Posterior cingulate gyrus (tissue), 11 donors: ENCODE measurements around the gene SNTB2.
A peak's percentile ranks its signal among the peaks of the same experiment; 100 is the strongest.

Source experiments
- DNase-seq, 10 donors: peaks; one replicate each; pipeline versions ENCODE4 v3.0.0 to v3.0.0-alpha.2; 2020 to 2021; ENCODE audit warnings: mixed read lengths in 3 of 10
- intact Hi-C: fragments of 100-400 bp; cut with DNase I; formaldehyde crosslinking; loops from one replicate; pipeline ENCODE4 v1.15.1; 2023

The SNTB2 gene

DNA sequence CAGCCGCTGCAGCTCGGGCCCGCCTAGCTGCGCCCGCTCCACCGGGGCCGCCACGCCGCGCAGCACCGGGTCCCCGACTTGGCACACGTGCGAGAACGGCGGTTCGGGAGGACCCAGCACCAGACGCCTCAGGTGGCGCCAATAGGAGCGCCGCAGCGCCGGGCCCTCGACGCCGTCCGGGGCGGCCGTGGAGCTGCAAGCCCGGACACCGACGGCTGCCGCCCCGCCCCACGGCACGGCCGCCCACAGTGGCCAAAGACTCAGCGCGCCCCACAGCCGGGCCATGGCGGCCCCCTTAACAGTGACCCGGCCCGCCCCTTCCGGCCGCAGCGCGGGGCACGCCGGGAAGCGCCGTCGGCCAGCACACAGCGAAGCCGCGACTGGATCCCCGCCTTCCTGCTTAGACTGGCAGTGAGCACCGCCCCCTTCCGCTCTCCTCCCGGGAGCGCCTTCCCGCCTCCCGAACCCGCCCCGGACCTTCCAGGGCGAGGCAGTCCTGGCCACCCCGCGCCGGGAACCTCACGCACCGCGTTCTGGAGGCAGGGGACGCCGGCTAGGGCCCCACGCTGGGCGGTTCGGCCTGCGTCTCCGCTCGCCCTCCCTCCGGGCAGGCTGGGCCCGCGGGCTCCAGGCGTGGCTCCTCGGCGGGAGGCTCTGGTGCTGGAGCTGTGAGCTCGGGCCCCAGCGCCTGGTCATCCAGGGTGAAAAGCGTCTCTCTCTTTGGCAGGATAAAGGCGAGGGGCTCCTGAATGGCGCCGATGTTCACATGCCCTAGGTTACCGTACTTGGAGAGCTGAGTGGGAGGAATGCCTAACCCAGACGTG is 143.5 kb downstream of the SNTB2 start, which contains the start of gene PDF:
Gene PDF, minus strand, starts transcription at position 303 of the 824 bp plus-strand sequence. Its CDS starts 18 bp downstream, at position 285.
- intact Hi-C loops, result loop anchor here (1.0 kb wide), 1 partner anchor 9 kb away; the partner anchor contains the start of genes COG8 and NIP7

DNA sequence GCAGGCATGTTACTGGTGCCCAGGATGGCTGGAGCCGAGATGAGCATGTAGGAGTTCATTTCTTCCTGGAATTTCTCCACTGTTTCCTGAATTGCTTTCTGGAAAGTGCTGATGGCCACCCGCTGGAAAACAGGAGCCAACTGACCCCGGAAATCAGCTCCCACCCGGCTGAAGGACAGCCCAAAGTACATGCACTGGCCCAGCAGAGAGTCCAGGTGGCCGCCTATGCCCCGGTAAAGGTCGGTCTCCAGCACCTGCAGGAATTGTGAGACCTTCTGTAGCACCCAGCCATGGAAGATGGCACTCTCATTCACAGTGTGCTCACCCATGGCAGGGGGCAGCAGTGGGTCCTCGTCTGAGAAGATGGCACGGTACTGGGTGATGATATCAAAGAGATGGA is 147.7 kb downstream of the SNTB2 start:
- intact Hi-C loops, result no loop called here
- peak in 1 of 10 donors; percentile 22 for DNase-seq

More for the DNA sequence above, 143.5 kb downstream of the SNTB2 start, which contains the start of gene PDF:
- DNase-seq, result peak; percentile 86 to 99 (median 94)

DNA sequence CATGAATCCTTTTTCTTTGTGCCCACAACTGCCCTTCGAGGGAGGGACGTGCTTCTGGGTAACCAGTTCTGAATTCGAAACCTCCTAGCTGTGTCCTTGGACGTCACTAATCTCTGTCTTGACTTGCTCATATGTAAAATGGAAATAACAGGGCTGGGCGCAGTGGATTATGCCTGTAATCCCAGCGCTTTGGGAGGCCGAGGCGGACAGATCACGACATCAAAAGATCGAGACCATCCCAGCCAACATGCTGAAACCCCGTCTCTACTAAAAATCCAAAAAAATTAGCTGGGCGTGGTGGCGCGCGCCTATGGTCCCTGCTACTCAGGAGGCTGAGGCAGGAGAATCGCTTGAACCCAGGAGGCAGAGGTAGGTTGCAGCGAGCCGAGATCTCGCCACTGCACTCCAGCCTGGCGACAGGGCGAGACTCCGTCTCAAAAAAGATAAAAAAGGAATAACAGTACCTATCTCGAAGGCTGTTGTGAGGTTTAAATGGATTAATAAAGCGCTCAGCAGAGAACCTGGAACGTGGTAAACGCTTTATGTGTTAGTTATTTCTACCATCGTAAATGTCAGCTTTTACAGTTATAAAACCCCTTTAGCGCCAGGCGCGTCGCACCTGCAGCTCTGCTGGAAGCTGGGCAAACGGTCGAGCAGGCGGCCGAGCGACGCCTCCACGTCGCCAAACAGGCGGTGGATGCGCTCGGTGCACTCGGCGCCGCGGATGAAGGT is 151.8 kb downstream of the SNTB2 start:
- intact Hi-C loops, result loop anchor here (1.0 kb wide), 3 partner anchors 8 to 47 kb away; partner anchors contain the start of genes PDF and VPS4A
- peak in 6 of 10 donors; percentile 44 to 92 (median 75) for DNase-seq

DNA sequence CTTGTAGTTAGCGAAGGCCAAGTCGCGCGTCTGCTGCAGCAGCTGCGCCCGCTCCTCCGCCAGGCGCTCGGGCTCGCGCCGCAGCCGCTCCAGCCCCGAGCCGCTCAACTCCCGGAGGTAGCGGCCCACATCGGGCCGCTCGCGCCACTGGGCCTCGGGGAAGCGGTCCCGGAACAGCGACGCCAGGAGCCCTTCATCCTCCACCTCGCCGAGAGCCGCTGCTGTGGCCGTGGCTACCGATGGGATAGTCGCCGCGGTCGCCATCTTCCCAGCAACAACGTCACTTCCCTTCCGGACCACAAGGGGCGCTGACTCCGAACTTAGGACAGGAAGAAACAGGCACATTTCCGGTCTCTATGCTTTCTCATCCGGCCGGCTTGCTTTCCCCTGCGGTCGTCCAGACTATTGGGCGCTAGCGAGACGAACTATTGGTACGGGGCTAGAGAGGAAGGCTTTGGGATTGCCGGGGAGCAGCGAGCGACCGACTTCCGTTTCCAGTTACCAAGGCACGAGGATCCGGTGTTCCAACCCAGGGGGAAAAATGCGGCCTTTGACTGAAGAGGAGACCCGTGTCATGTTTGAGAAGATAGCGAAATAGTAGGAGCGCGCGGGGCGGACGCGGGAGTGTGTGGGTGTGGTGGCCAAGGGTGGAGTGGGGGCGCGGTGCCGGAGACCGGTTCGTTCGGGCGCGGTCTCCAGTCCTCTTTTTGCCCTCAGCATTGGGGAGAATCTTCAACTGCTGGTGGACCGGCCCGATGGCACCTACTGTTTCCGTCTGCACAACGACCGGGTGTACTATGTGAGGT is 152.5 kb downstream of the SNTB2 start, which contains the start of the genes COG8 and NIP7:
Gene COG8, minus strand, starts transcription at position 276 of the 806 bp plus-strand sequence. Its CDS starts 12 bp downstream, at position 264.
Gene NIP7, plus strand, starts transcription at position 484 of the 806 bp plus-strand sequence. Its CDS starts 58 bp downstream, at position 542.
- peak; percentile 92 to 99 (median 96) for DNase-seq
- intact Hi-C loops, result loop anchor here (1.0 kb wide), 3 partner anchors 9 to 46 kb away; partner anchors contain the start of genes PDF and VPS4A

DNA sequence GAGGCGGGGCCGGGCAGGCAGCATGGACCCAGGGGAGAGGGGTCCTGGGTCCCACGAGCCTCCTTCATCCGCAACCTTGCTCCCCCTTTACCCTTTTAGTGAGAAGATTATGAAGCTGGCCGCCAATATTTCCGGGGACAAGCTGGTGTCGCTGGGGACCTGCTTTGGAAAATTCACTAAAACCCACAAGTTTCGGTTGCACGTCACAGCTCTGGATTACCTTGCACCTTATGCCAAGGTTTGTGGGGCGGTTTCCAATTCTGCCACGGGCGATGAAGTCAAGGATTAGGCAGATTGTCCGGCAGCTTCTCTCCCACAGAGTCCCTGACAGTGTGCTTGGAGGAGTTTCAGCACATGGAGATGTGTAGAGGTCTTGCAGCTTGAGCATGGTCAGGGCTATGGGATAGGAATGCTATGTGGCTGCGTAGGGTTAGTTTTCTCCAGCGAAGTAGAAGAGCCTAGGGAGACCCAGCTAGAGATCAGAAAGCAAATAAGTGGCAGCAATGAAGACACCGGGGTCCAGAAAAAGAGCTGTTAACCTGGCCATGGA is 153.2 kb downstream of the SNTB2 start:
- intact Hi-C loops, result no loop called here
- no peak for DNase-seq

DNA sequence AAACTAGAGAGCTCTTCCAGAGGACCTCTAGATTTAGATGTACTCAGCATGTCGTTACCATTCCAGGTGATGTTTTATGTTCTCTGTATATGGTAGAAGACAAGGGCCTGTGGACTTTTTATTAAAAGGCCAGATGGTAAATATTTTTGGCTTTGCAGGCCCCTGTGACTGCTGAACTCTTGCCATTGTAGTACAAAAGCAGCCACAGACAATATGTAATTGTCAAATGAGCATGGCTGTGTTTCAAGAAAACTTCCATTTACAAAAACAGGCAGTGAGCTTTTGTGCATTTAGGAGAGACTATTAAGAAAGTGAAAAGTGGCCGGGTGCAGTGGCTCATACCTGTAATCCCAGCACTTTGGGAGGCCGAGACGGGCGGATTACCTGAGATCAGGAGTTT is 157.2 kb downstream of the SNTB2 start:
- DNase-seq, result no peak
- intact Hi-C loops, result no loop called here

DNA sequence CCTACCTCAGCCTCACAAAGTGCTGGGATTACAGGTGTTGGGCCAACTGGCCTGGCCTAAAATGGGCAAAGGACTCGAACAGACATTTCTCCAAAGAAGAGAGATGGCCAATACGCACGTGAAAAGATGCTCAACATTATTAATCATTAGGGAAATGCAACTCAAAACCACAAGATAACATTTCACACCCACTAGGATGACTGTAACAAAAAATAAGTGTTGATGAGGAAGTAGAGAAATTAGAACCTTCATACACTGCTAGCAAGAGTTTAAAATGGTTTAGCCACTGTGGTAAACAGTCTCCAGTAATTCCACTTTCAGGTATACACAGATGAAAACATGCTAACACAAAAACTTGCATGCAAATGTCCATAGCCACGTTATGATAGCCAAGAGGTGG is 159.0 kb downstream of the SNTB2 start:
- DNase-seq, result no peak
- intact Hi-C loops, result no loop called here

DNA sequence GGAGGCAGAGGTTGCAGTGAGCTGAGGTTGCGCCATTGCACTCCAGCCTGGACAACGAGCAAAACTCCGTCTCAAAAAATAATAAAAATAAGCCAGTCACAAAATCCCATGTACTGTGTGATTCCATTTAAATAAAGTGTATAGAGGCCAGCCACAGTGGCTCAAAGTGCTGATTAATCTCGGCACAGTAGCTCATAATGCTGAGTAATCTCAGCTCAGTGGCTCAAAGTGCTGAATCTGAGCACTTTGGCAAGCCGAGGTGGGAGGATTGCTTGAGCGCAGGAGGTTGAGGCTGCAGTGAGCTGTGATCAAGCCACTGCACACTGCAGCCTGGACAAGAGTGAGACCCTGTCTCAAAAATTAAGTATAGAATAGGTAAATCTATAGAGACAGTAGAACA is 159.7 kb downstream of the SNTB2 start:
- DNase-seq, result no peak
- intact Hi-C loops, result no loop called here

DNA sequence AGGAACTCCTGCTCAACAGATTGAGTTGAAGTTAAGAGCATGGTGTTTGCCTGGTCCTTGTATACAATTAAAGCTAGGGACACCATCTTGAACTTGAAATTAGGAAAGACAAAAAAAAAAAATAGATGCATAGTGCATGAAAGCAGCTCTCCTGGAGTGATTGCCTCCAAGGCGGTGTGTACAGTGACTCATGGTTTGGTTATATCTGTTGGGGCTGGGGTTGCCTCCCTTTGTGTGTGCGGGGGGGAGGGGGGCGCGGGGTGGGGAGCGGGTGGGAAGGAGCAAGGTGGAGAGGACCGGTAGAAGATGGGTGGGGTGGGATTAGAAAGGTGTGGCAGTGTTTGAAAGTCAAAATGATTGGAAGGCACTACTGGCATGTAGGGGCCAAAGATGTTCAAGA is 161.3 kb downstream of the SNTB2 start:
- no peak for DNase-seq
- intact Hi-C loops, result no loop called here

DNA sequence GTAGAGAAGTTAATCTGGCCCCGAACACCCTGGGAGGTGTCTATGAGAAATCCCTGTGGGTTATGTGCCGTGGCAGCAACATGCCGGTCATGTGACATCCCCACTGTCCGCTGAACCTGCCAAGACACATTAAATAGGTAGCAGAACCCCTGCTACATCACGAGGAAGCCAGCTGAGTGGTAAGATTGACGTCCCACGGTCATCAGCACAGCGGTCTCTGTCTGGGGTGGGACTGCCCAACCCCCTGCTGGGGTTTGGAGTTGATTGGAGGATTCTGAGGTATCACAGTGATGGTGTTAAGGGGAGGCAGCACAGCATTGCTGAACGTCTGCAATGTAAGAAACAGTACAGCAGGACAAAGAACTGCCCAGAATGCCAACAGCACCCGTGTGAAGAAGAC is 162.6 kb downstream of the SNTB2 start:
- DNase-seq, result no peak
- intact Hi-C loops, result no loop called here

DNA sequence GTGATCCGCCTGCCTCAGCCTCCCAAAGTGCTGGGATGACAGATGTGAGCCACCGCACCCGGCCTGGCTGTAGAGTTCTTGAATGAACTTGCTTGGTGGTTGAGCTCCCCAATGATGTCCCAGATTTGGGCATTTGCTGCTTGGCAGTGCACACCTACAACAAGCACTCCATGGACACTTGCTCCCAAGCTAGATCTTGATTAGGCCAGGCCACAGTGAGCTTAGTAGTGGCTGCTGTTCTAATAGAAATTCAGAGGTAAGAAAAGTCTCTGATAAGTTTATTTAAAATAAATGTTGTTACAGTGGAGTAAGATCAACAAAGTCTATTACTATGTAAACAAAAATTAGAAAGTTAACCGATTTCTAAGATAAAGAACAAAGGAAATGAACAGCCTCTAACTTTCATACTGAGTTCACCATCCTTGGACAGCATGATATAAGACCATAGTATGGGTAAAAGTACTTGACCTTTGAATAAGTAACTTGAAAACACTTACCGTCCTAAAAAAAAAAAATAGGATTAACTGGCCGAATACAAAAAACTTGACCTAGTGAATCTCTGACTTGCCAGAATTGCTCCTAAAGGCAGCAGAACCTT is 163.7 kb downstream of the SNTB2 start:
- intact Hi-C loops, result no loop called here
- no peak for DNase-seq

DNA sequence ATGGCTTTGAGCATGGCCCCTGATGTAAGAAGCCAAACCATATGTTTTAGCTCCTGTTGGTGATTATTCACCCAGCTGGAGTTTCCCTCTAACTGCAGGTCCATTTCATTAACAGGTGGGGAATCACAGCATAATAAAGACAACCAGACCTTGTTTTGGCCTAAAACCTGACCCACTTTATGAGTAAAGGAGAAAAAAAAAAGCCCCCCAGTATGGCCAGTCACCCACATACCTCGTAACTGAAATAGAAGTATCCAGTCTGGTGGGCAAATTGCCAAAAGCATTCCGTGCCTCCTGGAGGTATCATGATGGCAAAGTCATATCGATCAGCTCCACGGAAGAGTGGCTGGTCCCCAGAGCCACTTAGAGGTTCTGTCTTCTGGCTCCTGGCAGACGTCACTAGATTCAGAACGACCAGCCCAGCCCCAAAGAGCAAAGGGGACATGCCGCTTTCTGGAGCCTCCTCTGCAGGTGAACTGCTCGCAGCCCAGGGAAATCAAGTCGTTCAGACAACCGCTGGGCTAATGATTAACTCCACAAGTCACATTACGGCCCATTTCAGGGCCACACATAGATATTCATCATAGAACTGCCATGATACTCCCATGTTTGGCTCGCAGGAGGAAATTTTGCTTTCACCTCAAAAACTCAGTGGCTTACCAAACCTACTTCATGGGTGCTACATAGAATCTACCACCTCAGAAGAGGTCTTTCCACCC is 164.5 kb downstream of the SNTB2 start, which contains the start of gene TMED6:
Gene TMED6, minus strand, starts transcription at position 478 of the 719 bp plus-strand sequence. Its CDS starts 33 bp downstream, at position 445.
- DNase-seq, result no peak
- intact Hi-C loops, result no loop called here
